HG03139 (cell line): ENCODE results near the gene RABGAP1L.
"Not testable (repeated sequence)": the region's sequence is repeated elsewhere in the genome, so short reads cannot be mapped to it uniquely, and the experiment has no call there.

Experiments used
- ATAC-seq: cut with Tn5 transposase; IDR thresholded peaks from one replicate; pipeline ENCODE4 v1.9.1; 2021; ENCODE audit not compliant: unreplicated experiment

Gene RABGAP1L

DNA sequence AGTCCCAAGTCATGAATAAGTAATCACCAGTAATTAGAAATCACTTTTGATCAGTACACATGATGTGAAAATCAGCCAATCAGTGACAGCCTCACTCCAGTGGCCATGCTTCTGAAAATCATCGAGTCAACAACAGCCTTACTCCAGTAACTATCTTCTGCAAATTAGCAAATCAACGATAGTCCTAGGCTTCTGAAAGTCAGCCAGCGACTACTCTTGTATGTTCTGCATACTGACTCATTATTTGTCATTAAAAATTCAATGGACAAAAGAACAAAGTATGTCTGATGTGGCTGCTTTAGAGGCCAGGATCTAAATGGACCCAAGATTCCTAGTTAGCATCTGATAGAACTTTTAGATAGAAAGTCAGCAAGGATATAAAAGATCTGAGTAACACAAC lies 391.0 kb downstream of the RABGAP1L start:
- no peak for ATAC-seq

DNA sequence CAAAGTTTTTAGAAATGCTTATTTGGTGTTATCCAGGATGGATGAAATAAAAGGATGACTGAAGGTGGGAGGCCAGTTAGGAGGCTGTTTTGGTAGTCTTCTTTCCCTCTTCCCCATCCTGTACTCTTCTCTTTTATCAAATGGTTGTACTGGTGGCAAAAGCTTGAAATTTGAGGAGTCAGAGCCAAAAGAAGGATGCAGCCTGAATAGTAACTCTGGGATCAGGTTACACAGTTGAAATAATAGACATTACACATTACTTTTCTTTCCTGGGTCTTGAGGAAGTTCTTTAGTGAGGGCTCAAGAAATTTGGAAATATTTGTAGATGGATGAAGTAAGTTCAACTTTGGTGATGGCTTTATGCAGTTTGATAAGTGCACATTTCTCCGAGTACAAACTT lies 397.1 kb downstream of the RABGAP1L start:
- ATAC-seq, result no peak

DNA sequence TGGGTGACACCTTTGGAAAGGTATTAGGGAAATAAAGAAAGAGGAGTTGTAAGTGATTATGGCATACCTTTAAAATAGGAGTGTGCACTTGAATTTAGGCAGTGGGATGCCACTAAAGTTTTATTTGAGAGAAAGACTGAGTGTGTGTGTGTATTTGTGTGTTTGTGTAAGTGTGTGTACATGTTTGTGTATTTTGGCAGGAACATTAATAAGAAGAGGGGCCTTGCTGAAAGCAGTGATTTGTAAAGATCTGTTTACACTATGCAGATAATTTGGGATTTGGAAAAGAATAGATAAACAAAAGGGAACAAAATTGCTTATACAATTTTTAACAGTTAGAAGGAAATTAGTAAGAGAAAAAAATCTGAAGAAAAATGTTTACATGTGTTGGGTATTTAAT lies 409.2 kb downstream of the RABGAP1L start:
- ATAC-seq, result no peak

DNA sequence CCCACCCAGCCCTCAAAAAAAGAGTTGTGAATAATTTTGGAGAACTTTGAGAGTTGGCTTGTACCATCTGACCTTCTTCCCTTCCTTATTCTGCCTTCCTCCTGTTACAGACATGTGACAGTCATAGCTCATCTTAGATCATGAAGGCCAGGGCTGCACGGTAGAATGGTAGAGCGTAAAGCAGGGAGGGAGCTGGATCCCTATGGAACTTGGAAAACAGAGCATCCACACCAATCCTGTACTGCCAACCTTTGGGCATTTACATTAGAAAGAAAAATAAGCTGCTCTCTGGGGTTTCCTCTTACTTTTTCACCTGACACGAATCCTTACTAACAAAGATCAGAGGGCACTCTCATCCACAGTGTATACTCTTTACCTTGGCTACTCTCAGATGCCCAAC lies 409.9 kb downstream of the RABGAP1L start:
- no peak for ATAC-seq

DNA sequence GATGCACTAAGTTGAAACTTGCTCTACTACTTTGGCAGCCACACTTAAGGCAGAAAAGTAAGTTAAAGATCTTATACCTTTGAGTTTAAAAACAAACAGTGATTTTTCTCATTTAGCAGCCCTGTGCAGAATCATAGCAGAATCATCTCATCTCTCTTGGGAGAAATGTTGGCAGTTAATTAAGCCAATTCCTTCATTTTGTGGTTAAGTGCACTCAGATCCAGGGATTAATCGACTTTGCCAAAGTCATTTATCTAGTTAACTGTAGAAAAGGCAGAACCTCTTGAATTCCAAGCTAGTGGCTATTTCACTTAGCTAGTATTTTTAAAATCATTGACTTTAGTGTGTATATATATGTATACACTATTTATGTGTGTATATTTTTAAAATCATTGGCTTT lies 413.5 kb downstream of the RABGAP1L start:
- ATAC-seq, result no peak

DNA sequence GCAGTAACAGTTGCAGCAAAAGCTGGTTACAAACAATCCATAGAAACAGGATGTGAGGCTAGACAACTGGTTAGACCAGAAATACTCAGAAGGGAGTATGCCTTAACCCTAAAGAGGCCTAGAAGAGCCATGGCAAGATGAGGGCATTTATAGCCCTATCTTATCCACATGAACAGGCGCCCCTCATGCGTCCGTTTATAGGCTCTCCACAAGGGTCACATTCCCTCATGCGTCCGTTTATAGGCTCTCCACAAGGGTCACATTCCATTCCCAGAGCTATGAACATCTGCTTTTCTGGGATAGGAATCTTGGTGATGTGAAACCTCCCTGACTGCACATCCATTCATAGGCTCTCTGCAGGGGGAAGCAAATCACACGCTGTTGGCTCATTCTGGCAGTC lies 416.8 kb downstream of the RABGAP1L start:
- not testable (repeated sequence) for ATAC-seq

DNA sequence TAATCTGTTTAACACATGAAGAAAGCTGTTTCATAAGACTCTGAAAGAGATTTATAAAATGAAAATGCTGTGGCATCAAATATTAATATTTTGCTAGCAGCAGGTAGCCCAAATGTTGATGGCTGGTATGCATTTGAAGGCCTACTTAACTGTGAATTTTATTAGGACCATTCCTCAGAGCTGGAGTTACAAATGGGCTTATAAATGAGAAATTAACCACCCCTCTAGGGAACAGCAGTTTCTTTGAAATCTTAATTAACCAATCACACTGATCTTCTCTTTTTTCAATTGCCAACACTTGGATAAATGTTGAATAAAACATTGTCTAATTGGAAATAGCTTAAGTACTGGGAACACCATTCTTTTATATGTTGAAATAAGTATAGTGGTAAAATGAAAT lies 418.4 kb downstream of the RABGAP1L start:
- no peak for ATAC-seq

DNA sequence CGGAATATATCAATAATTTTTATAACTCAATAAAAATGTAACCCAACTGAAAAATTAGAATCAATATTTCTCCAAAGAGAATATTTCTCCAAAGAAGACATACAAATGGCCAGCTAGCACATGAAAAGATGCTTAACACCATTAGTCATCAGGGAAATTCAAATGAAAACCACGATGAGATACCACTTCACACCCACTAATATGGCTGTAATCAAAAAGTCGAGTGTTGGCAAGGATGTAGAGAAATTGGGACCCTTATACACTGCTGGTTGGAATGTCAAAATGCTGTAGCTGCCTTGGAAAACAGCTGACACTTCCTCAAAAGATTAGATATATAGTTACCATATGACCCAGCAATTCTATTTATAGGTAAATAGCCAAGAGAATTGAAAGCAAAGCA lies 421.5 kb downstream of the RABGAP1L start:
- no peak for ATAC-seq

DNA sequence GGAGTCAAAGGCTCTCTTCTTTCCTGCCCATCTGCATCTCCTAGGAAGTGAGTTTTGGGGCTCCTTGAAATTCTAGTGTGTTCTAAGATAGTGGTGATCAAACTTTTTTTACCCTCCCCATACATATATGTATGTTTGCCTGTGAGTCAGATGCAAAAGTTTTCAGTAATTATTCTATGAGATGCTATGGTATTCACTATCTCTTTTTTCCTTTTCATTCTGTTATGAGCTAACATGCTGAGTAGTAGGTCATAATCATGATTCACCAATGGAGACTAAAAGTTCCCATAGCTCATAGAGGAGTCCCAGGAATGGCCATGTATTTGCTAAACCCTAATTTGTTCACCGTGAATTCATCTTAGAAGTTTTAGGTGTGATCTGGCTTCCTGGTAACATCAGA lies 424.0 kb downstream of the RABGAP1L start:
- ATAC-seq, result no peak

DNA sequence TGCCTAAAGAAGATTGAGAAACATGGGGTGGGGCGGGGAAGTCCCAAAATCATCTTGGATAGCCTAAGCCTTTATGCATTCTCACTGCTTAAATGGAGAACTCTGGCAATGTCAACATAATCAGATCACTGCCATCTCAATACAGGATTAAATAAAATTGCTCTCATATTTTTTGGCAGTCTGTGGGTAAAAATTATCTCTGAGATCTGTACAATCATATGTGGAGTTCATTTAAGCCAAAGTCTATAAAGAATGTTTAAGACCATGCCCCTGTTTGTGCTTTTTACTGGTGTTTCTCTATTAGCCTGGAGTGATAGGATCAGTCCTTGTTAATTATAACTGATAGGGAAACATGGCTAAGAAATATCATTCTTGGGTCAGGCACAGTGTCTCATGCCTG lies 424.8 kb downstream of the RABGAP1L start:
- no peak for ATAC-seq

DNA sequence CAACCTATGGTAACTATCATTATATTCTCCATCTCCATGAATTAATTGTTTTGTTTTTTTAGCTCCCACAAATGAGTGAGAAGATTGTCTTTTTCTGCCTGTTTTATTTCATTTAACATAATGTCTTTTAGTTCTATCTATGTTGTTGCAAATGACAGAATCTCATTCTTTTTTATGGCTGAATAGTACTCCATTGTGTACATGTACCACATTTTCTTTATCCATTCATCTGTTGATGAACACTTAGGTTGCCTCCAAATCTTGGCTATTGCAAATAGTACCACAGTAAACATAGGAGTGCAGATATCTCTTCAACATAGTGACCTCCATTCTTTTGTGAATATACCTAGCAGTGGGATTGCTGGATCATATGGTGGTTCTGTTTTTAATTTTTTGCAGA lies 429.3 kb downstream of the RABGAP1L start:
- not testable (repeated sequence) for ATAC-seq

DNA sequence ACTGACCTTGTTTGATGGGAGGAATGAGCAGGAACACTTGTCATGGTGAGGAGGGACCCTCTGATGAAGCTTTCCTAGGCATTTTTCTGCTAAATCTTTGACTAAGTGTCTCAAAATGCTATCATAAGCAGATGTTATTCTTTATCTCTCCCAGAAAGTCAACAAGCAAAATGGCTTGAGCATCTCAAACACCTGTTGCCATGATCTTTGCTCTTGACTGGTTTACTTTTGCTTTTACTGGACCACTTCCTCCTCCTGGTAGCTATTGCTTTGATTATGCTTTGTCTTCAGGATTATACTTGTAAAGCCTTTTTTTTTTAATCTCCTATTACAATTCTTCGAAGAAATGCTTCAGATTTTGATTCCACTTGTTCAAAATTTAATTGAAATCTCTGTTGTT lies 445.9 kb downstream of the RABGAP1L start:
- no peak for ATAC-seq

DNA sequence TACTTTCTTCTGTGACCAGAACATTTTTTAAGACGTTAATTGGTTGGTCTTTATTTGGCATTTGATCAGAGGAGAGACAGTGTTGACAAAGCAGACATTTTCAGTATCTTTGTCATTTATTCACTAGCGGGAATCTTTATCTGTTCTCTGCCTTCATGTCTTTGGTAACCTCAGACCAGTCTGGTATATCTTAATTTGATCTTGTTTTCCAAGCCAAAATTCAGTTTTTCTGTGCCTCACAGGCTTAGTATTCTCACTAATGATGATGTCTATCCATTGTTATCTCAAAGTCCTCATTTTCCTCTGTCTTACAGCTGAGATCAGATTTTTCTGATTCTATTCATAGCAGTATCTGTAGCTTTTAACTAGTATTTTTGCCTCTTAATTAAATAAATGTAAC lies 447.2 kb downstream of the RABGAP1L start:
- no peak for ATAC-seq

DNA sequence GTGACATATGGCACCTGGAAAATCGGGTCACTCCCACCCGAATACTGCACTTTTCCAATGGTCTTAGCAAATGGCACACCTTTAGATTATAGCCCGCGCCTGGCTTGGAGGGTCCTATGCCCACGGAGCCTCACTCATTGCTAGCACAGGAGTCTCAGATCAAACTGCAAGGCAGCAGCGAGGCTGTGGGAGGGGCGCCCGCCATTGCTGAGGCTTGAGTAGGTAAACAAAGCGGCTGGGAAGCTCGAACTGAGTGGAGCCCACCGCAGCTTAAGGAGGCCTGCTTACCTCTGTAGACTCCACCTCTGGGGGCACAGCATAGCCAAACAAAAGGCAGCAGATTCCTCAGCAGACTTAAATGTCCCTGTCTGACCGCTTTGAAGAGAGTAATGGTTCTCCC lies 458.6 kb downstream of the RABGAP1L start:
- ATAC-seq, result not testable (repeated sequence)

DNA sequence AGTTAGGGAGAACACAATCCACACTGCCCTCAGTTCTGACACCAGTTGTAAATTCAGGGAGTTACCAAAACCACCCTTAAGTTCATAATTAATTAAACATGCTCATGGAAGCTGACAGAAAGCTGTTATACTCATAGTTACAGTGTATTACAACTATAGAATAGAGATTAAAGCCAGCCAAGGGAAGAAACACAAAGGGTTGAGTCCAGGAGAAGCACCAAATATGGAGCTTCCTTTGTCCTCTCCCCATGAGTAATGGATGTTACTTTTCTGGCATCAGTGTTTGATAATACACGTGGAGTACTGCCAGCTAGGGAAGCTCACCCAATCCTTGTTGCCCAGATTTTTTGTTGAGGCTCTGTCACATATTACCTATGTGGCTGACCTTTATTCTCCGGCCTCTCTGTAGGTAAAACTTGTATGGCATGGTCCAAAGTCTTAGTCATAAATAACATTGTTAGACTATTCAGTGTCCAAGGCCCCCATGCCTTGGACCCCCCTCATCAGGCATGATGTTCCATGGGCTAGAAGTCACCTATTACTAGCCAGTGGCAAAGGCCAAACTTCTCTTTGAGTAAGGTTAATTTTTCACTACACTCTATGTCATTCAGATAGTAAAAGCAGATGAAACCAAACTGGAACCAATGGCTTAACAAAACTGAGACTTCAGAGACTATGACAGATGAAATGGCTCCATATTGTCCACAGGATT lies 464.2 kb downstream of the RABGAP1L start:
- no peak for ATAC-seq

DNA sequence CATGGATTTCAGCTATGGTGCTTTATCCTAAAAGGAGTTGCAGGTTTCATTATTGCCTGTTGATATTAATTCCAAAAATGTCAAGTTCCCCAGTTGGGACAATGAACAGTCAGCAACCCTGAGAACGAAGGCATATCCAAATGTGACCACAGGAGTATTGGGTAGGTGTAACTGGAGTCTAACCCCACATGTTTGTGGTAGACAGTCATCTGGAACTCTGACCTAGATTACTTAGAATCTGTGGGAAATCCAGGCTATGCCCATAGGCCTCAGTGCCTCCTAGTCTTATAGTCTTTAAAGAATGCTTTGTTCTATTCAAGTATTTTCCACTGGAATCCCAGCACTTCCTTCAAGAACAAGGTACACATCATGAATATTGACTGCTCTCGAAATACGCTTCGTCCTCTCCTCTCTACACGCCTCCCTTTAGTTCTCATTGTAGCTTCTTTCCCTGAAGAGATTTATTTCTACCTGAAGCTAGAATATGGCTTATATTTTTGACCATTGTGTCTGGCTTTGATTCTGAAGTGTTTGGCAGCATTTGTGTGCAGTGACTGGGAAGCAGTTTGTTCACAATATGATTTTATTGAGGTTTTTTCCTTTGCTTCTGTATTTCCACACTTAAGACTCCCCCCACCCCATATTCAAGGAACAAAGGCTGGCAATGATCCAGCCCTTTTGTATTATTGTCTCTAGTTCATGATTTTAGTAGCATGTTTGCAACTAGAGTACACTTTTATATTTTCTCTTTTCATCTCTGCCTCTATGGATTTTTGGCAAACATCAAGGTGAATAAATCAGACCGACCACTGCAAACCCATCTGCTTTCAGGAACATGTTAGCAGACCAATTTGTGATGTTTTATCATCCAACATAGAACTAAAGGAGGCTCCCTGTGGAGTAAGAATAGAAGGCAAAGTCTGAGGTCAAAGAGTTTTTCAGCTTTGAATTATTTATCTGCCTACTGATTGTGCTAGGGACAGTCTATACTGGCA lies 467.0 kb downstream of the RABGAP1L start:
- ATAC-seq, result no peak

DNA sequence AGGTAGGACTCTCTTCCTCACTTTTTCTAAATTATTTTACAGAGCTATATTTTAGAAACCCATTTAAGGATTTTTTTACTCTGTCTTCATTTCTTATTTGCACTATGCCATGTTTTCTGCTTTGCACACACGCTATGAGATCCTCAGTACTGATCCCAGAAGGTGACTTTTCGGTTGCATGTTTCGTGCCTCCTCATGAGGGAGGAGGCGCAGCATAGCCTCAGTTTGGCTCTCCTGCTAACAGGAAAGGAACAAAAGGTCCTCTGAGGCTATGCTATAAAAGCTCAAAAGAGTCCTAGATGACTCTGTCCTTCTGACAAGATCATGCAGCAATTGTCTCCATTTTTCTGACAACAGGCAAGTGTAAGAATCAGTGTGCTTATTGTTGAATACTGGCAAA lies 478.2 kb downstream of the RABGAP1L start:
- no peak for ATAC-seq

DNA sequence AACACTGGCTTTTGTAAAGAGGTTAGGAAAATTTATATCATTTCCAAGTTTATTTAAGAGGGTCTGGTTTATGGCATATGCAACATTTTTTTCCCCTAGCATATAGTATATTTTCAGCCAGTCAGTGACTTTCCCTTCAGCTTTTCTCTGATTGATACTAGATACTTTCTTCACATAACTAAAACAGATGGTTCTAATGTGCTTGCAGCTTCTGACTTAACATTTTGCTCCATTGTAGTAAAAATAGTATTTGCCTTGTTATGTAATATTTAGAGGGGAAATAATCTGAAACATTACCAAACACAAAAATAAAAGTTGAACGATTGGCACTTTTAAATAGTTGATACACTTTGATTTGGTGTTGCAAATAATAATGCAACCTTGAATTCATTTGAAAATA lies 480.1 kb downstream of the RABGAP1L start:
- ATAC-seq, result no peak

DNA sequence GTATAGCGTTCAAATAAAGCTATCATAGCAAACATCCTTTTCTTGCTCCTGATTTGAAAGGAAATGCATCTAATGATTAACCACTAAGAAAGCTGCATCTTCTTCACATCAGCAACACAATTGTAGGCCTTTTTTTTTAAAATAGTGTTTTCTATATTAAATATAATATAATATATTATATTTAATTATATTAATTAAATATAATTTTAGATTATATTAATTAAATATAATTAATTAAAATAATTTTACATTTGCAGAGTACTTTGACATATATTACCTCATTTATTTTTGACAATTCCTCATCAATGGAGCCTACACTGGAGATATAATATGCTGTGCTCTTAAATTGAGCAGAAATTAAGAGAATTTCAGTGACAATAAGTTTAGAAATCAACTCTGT lies 481.5 kb downstream of the RABGAP1L start:
- ATAC-seq, result no peak

DNA sequence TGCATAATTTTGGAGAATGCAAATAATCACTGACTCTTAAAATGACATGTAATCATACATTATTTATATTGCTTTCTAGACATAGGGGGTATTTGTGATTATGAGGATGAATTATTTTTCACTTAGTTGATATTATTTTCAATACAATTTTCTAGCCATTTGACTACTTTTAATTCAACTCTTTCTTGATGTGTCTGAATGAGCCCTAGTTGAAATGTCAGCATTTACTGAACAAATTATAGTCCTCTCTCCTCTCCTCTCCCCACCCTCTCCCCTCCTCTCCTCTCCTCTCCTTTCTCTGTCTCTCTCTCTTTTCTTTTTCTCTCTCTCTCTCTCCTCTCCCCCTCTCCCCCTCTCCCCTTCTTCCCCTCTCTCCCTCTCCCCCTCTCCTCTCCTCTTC lies 483.1 kb downstream of the RABGAP1L start:
- ATAC-seq, result no peak

DNA sequence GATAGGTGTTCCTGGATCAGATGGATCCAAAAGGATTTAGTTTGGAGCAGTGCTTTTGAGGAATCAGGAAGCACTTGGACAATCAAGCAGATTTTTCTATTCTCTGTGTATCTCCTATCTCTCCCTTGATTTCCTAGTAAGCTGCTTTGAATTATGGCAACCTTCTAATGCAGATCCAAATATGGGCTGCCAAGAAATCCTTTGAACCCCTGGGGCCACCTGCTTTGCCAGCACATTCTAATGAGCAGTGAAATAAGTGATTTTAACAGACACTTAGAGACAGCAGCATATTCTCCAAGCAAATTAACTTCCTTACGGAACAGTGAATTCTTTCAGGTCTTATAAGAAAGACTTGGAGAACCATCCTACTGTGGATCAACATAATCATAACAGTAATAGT lies 483.9 kb downstream of the RABGAP1L start:
- ATAC-seq, result no peak

DNA sequence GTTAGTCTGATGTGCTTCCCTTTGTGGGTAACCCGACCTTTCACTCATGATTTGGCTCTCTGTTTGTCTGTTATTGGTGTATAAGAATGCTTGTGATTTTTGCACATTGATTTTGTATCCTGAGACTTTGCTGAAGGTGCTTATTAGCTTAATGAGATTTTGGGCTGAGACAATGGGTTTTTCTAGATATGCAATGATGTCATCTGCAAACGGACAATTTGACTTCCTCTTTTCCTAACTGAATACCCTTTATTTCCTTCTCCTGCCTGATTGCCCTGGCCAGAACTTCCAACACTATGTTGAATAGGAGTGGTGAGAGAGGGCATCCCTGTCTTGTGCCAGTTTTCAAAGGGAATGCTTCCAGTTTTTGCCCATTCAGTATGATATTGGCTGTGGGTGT lies 490.3 kb downstream of the RABGAP1L start:
- not testable (repeated sequence) for ATAC-seq
